CD14-positive monocyte (primary cell): Measurements from ENCODE around the gene FN1. TPM values are rescaled to one million over a fixed set of nuclear protein-coding genes. Genes with fewer than 3 reads are reported as not detected.

Experiments used
- DNase-seq, 3 donors: peaks; one replicate each; pipeline ENCODE4 v3.0.0-alpha.2; 2011 to 2022
- H2AFZ ChIP-seq: 2 replicates; pipeline ENCODE4 v1.6.0; 2012; ENCODE audit warnings: mild to moderate bottlenecking, low read depth, low read length, inconsistent platforms; ENCODE audit not compliant: insufficient read depth, poor library complexity, severe bottlenecking
- H3K27ac ChIP-seq, 2 donors: 1 replicate in 1 of 2; 2 replicates in 1 of 2; pipeline ENCODE4 v1.5.1; 2012 to 2013; ENCODE audit warnings: low read length in 2 of 2, control low read depth in 1 of 2, inconsistent platforms in 1 of 2, low read depth in 1 of 2, mild to moderate bottlenecking in 1 of 2
- H3K27me3 ChIP-seq, 2 donors: one replicate each; pipeline versions ENCODE4 v1.6.0 to v1.6.1; 2011 to 2013; ENCODE audit warnings: low read length in 2 of 2; ENCODE audit not compliant: control insufficient read depth in 2 of 2, insufficient read depth in 2 of 2
- H3K36me3 ChIP-seq, 2 donors: replicated peaks in 1 of 2; 1 replicate in 1 of 2; 2 replicates in 1 of 2; pipeline versions ENCODE4 v1.5.1 to v1.6.1; 2012 to 2013; ENCODE audit warnings: low read length in 2 of 2, control low read depth in 1 of 2, inconsistent platforms in 1 of 2, mild to moderate bottlenecking in 1 of 2; ENCODE audit not compliant: insufficient read depth in 2 of 2, control insufficient read depth in 1 of 2
- H3K4me1 ChIP-seq, 2 donors: 1 replicate in 1 of 2; 2 replicates in 1 of 2; pipeline versions ENCODE4 v1.5.1 to v1.6.1; 2012 to 2013; ENCODE audit warnings: low read length in 2 of 2, control low read depth in 1 of 2, inconsistent platforms in 1 of 2, mild to moderate bottlenecking in 1 of 2, moderate library complexity in 1 of 2; ENCODE audit not compliant: insufficient read depth in 2 of 2, control insufficient read depth in 1 of 2
- H3K4me2 ChIP-seq: replicated peaks from 2 replicates; pipeline ENCODE3; 2012; ENCODE audit warnings: low read length, moderate library complexity, mild to moderate bottlenecking; ENCODE audit not compliant: poor library complexity, severe bottlenecking; ENCODE audit errors: extremely low read depth
- H3K4me3 ChIP-seq, 3 experiments: fragments of 200-600 bp in 1 of 3; sonication (generic) in 1 of 3; replicated peaks in 1 of 3; 1 replicate in 2 of 3; 2 replicates in 1 of 3; pipeline ENCODE4 v1.5.1; 2011 to 2013; ENCODE audit warnings: low read length in 3 of 3, mild to moderate bottlenecking in 3 of 3, control low read depth in 2 of 3, low read depth in 2 of 3, inconsistent platforms in 1 of 3, moderate library complexity in 1 of 3
- H3K79me2 ChIP-seq: 2 replicates; pipeline ENCODE4 v1.6.0; 2012; ENCODE audit warnings: mild to moderate bottlenecking, control low read depth, inconsistent platforms, low read length, moderate library complexity; ENCODE audit not compliant: insufficient read depth
- H3K9ac ChIP-seq: 2 replicates; pipeline ENCODE4 v1.6.0; 2017; ENCODE audit warnings: low read length, mild to moderate bottlenecking; ENCODE audit not compliant: insufficient read depth, poor library complexity, severe bottlenecking
- H3K9me3 ChIP-seq, 2 donors: replicated peaks in 1 of 2; 1 replicate in 1 of 2; 2 replicates in 1 of 2; pipeline versions ENCODE4 v1.5.1 to v1.6.1; 2012 to 2013; ENCODE audit warnings: low read length in 2 of 2, control low read depth in 1 of 2; ENCODE audit not compliant: control insufficient read depth in 1 of 2, insufficient read depth in 1 of 2
- H4K20me1 ChIP-seq: 2 replicates; pipeline ENCODE4 v1.6.0; 2012; ENCODE audit warnings: mild to moderate bottlenecking, low read length, control low read depth, moderate library complexity; ENCODE audit not compliant: insufficient read depth
- H3K27ac Mint-ChIP-seq, 7 donors: one replicate each; pipeline ENCODE4 v1.8.0; 2020; ENCODE audit warnings: mild to moderate bottlenecking in 7 of 7, mixed read lengths in 7 of 7, moderate library complexity in 6 of 7, inconsistent platforms in 2 of 7
- H3K27me3 Mint-ChIP-seq, 3 donors: one replicate each; pipeline ENCODE4 v1.8.0; 2021 to 2022; ENCODE audit warnings: low read depth in 3 of 3, mild to moderate bottlenecking in 3 of 3, mixed read lengths in 3 of 3, moderate library complexity in 3 of 3, inconsistent platforms in 1 of 3
- H3K36me3 Mint-ChIP-seq, 2 donors: one replicate each; pipeline ENCODE4 v1.8.0; 2020; ENCODE audit warnings: mixed read lengths in 2 of 2, inconsistent platforms in 1 of 2, mild to moderate bottlenecking in 1 of 2
- H3K4me1 Mint-ChIP-seq: one replicate; pipeline ENCODE4 v1.8.0; 2020; ENCODE audit warnings: mild to moderate bottlenecking, mixed read lengths
- H3K4me3 Mint-ChIP-seq, 2 donors: one replicate each; pipeline ENCODE4 v1.8.0; 2020; ENCODE audit warnings: mild to moderate bottlenecking in 2 of 2, mixed read lengths in 2 of 2, moderate library complexity in 1 of 2
- H3K9me3 Mint-ChIP-seq, 7 donors: one replicate each; pipeline ENCODE4 v1.8.0; 2020 to 2022; ENCODE audit warnings: mixed read lengths in 7 of 7, mild to moderate bottlenecking in 6 of 7, moderate library complexity in 6 of 7, inconsistent platforms in 2 of 7
- CTCF ChIP-seq: fragments of 200-600 bp; IDR thresholded peaks from one replicate; pipeline ENCODE4 v1.8.0; 2022; ENCODE audit warnings: antibody characterized with exemption, mild to moderate bottlenecking
- WGBS: methylation state at CpG from one replicate; pipeline ENCODE4 v1.1.5; 2013; ENCODE audit warnings: missing lambda C conversion rate; ENCODE audit not compliant: insufficient coverage; 5-methylcytosine and 5-hydroxymethylcytosine counted together
- intact Hi-C, 2 donors: fragments of 100-400 bp; cut with micrococcal nuclease; formaldehyde crosslinking; loops; one replicate each; pipeline versions ENCODE4 v1.15.0 to v1.15.1; 2023
- polyA plus RNA-seq, 3 donors: library from polyadenylated mRNA; depleted of rRNA in 1 of 3; unstranded in 2 of 3; stranded (reverse) in 1 of 3; fragments of 300-500 nt in 2 of 3; fragments of >200 nt in 1 of 3; fragmentation: Illumina TruSeq in 2 of 3; gene quantifications; 1 replicate in 2 of 3; 2 replicates in 1 of 3; pipeline ENCODE4 v1.2.3, GENCODE V29; 2012 to 2021

FN1 gene
- polyA plus RNA-seq, 3 donors: 0.21 to 0.72 (median 0.23) TPM

DNA sequence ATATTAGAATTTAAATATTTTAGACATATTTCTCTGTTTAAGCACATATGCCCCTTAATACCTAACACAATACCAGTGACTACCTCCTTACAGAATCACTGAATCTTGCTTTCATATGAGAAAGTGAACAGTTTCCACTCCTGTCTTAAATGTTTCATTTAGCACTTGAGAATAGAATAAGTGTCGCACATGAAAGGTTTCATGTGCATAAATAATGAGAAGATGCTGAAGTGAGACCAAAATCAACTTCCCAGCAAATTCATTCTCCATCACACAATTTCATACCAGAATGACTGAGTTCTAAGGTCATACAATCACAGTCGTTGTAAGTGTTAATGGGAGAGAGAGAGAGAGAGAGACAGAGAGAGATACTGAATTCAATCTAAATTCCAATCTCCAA lies 72.8 kb downstream of the FN1 start:
- no peak overlapping the region for H3K27ac ChIP-seq
- H3K36me3 ChIP-seq: no peaks in the 10 kb centered on the region
- H3K9me3 ChIP-seq: no peaks in the 10 kb centered on the region
- H3K27me3 Mint-ChIP-seq: peaks cover 0 to 3% (median 0%) of the 10 kb centered on the region in 3 donors
- no peaks in the 10 kb centered on the region for H3K9me3 Mint-ChIP-seq
- H3K36me3 Mint-ChIP-seq: peaks cover 0 to 16% of the 10 kb centered on the region in 2 donors
- intact Hi-C loops: no loop called here
- H3K4me3 Mint-ChIP-seq: no peak overlapping the region
- H4K20me1 ChIP-seq: no peaks in the 10 kb centered on the region
- no peaks in the 10 kb centered on the region for H3K4me1 Mint-ChIP-seq
- H3K4me3 ChIP-seq: no peak overlapping the region
- TF ChIP-seq CTCF: no peak
- no peak for DNase-seq
- H3K27ac Mint-ChIP-seq: no peak overlapping the region
- H3K79me2 ChIP-seq: no peaks in the 10 kb centered on the region
- H2AFZ ChIP-seq: no peak overlapping the region
- no peaks in the 10 kb centered on the region for H3K27me3 ChIP-seq
- no CpG with 5 or more reads among the region's 2 CpGs for WGBS
- no peak overlapping the region for H3K4me2 ChIP-seq
- no peak overlapping the region for H3K9ac ChIP-seq
- H3K4me1 ChIP-seq: no peaks in the 10 kb centered on the region

DNA sequence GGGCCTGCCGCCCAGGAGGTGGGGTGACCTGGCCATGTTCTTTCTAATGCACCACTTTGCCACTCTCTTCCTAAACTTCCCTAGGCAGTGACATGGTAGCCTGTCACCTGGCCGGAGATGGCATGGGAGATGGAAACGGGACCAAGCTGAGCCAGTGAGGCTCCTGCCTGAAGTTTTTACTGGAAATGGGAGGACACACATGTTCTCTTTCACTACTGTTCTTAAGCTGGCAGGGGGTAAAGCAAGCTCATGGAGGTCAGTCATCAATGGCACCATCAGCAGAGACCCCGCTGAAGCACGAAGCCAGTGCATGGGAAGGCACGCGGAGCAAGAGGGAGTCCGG lies 73.3 kb downstream of the FN1 start:
- Mint-ChIP-seq H3K36me3 (peaks cover 0 to 16% of the 10 kb centered on the region in 2 donors), H3K27ac (no peak overlapping the region), H3K4me3 (no peak overlapping the region), H3K27me3 (no peaks in the 10 kb centered on the region), H3K4me1 (no peaks in the 10 kb centered on the region), H3K9me3 (no peaks in the 10 kb centered on the region)
- TF ChIP-seq CTCF: no peak
- Histone ChIP-seq H3K4me1 (no peaks in the 10 kb centered on the region), H3K27me3 (no peaks in the 10 kb centered on the region), H3K27ac (no peak overlapping the region), H3K9me3 (no peaks in the 10 kb centered on the region), H3K79me2 (no peaks in the 10 kb centered on the region), H3K4me3 (no peak overlapping the region), H3K36me3 (no peaks in the 10 kb centered on the region), H4K20me1 (no peaks in the 10 kb centered on the region), H3K4me2 (no peak overlapping the region), H2AFZ (no peak overlapping the region), H3K9ac (no peak overlapping the region)
- intact Hi-C loops: no loop called here
- 100% methylated on average over 2 of the region's 8 CpGs for WGBS
- no peak for DNase-seq
